GM23338 (cell line): ENCODE measurements around the gene GSG1. TPM values are rescaled to one million over a fixed set of nuclear protein-coding genes. Genes with fewer than 3 reads are reported as not detected.

Source experiments
- ATAC-seq: fragments of 200-7000 bp; cut with Tn5 transposase; 3 replicates; pipeline ENCODE4 v1.9.1; 2020
- DNase-seq: peaks from one replicate; pipeline ENCODE4 v3.0.0-alpha.2; 2015; ENCODE audit warnings: low spot score
- H2AFZ ChIP-seq: fragments of 200-600 bp; sonication (generic); 2 replicates; pipeline ENCODE4 v1.8.0; 2016; ENCODE audit warnings: antibody characterized with exemption, mild to moderate bottlenecking, moderate library complexity
- H3F3A ChIP-seq: fragments of 200-600 bp; sonication (generic); replicated peaks from 2 replicates; pipeline ENCODE4 v1.8.0; 2017; ENCODE audit warnings: antibody characterized with exemption, mixed run types, low read depth
- H3K27ac ChIP-seq: fragments of 200-600 bp; sonication (generic); 2 replicates; pipeline ENCODE4 v1.6.1; 2016; ENCODE audit warnings: low read depth
- H3K27me3 ChIP-seq: fragments of 200-600 bp; sonication (generic); 2 replicates; pipeline ENCODE4 v1.8.0; 2016; ENCODE audit warnings: mild to moderate bottlenecking, mixed run types, moderate library complexity; ENCODE audit not compliant: insufficient read depth
- H3K36me3 ChIP-seq: fragments of 200-600 bp; sonication (generic); 2 replicates; pipeline ENCODE4 v1.8.0; 2016; ENCODE audit warnings: mild to moderate bottlenecking; ENCODE audit not compliant: insufficient read depth
- H3K4me1 ChIP-seq: fragments of 200-600 bp; sonication (generic); 2 replicates; pipeline ENCODE4 v1.8.0; 2016; ENCODE audit warnings: mild to moderate bottlenecking, moderate library complexity; ENCODE audit not compliant: insufficient read depth
- H3K4me2 ChIP-seq: fragments of 200-600 bp; sonication (generic); 2 replicates; pipeline ENCODE4 v1.7.1; 2017; ENCODE audit warnings: mixed run types
- H3K4me3 ChIP-seq: fragments of 200-600 bp; sonication (generic); 2 replicates; pipeline ENCODE4 v1.6.1; 2016; ENCODE audit warnings: mixed run types
- H3K79me2 ChIP-seq: fragments of 200-600 bp; sonication (generic); replicated peaks from 2 replicates; pipeline ENCODE4 v1.8.0; 2017; ENCODE audit warnings: mild to moderate bottlenecking; ENCODE audit not compliant: insufficient read depth
- H3K9me2 ChIP-seq: fragments of 200-600 bp; sonication (generic); 2 replicates; pipeline ENCODE4 v1.8.0; 2017; ENCODE audit not compliant: insufficient read depth
- H4K20me1 ChIP-seq: fragments of 200-600 bp; sonication (generic); replicated peaks from 2 replicates; pipeline ENCODE4 v1.8.0; 2017; ENCODE audit warnings: mild to moderate bottlenecking; ENCODE audit not compliant: insufficient read depth
- H3K27ac Mint-ChIP-seq: 2 replicates; pipeline ENCODE4 v1.8.0; 2020; ENCODE audit warnings: inconsistent platforms, mild to moderate bottlenecking, moderate library complexity, mixed read lengths
- H3K27me3 Mint-ChIP-seq: 3 replicates; pipeline ENCODE4 v1.8.0; 2022; ENCODE audit warnings: low read depth, mild to moderate bottlenecking, moderate library complexity, mixed read lengths, inconsistent platforms; ENCODE audit not compliant: insufficient read depth, poor library complexity
- H3K36me3 Mint-ChIP-seq: 3 replicates; pipeline ENCODE4 v1.8.0; 2021; ENCODE audit warnings: low read depth, mild to moderate bottlenecking, inconsistent platforms, moderate library complexity, mixed read lengths
- H3K4me1 Mint-ChIP-seq: 3 replicates; pipeline ENCODE4 v1.8.0; 2020; ENCODE audit warnings: mild to moderate bottlenecking, inconsistent platforms, mixed read lengths
- H3K4me3 Mint-ChIP-seq: 3 replicates; pipeline ENCODE4 v1.8.0; 2021; ENCODE audit warnings: moderate library complexity, mild to moderate bottlenecking, inconsistent platforms, mixed read lengths
- H3K9me3 Mint-ChIP-seq: 3 replicates; pipeline ENCODE4 v1.8.0; 2020; ENCODE audit warnings: moderate library complexity, mild to moderate bottlenecking, inconsistent platforms, mixed read lengths
- CREB1 ChIP-seq: fragments of 250-450 bp; sonication (Bioruptor Pico); IDR thresholded peaks from 2 replicates; pipeline ENCODE4 v1.5.0; 2020; ENCODE audit warnings: low read depth, mild to moderate bottlenecking, moderate library complexity
- CTCF ChIP-seq, 2 experiments: fragments of 200-600 bp in 1 of 2; sonication (generic) in 1 of 2; conservative IDR thresholded peaks; 2 replicates each; pipeline versions ENCODE4 v1.5.1 to v1.6.1; 2016 to 2017; ENCODE audit warnings: antibody characterized with exemption in 2 of 2, low read depth in 2 of 2, mild to moderate bottlenecking in 2 of 2, moderate library complexity in 1 of 2
- ETS1 ChIP-seq: IDR thresholded peaks from 2 replicates; pipeline ENCODE4 v1.6.1; 2016; ENCODE audit warnings: antibody characterized with exemption
- EZH2 ChIP-seq: fragments of 200-600 bp; sonication (generic); IDR thresholded peaks from one replicate; pipeline ENCODE4 v1.8.0; 2017; ENCODE audit warnings: antibody characterized with exemption, mild to moderate bottlenecking, low read depth; ENCODE audit not compliant: unreplicated experiment
- EZH2phosphoT487 ChIP-seq: fragments of 200-600 bp; sonication (generic); IDR thresholded peaks from one replicate; pipeline ENCODE4 v1.8.1; 2018; ENCODE audit warnings: antibody characterized with exemption; ENCODE audit not compliant: unreplicated experiment
- JUNB ChIP-seq: IDR thresholded peaks from one replicate; pipeline ENCODE4 v1.6.1; 2016; ENCODE audit warnings: antibody characterized with exemption; ENCODE audit not compliant: unreplicated experiment
- NANOG ChIP-seq: IDR thresholded peaks from 2 replicates; pipeline ENCODE4 v1.6.1; 2016; ENCODE audit warnings: antibody characterized with exemption, borderline replicate concordance
- POLR2AphosphoS5 ChIP-seq: IDR thresholded peaks from 2 replicates; pipeline ENCODE4 v1.6.1; 2016; ENCODE audit warnings: antibody characterized with exemption, low read depth
- STAT1 ChIP-seq: IDR thresholded peaks from one replicate; pipeline ENCODE4 v1.6.1; 2016; ENCODE audit warnings: antibody characterized with exemption; ENCODE audit not compliant: unreplicated experiment
- ZNF114 ChIP-seq: fragments of 250-450 bp; sonication (Bioruptor Pico); IDR thresholded peaks from 2 replicates; pipeline ENCODE4 v1.5.0; 2020; ENCODE audit warnings: mild to moderate bottlenecking, moderate library complexity
- ZNF331 ChIP-seq: fragments of 250-450 bp; sonication (Bioruptor Pico); IDR thresholded peaks from 2 replicates; pipeline ENCODE4 v1.5.0; 2020; ENCODE audit warnings: low read depth, mild to moderate bottlenecking, moderate library complexity
- polyA plus RNA-seq: library from polyadenylated mRNA; unstranded; fragments of >200 nt; fragmentation: Nextera tagmentation; extraction: Ambion mirVana; gene quantifications from 2 replicates; pipeline ENCODE4 v1.2.1, GENCODE V29; 2016
- total RNA-seq: library from RNA; depleted of rRNA; stranded (reverse); fragments of >200 nt; shearing (Covaris generic); gene quantifications from 2 replicates; pipeline ENCODE4 v1.2.3, GENCODE V29; 2014
- TF ChIP-seq, protein P1 (sequence below): fragments of 250-450 bp; sonication (Bioruptor Pico); IDR thresholded peaks from 2 replicates; pipeline ENCODE4 v1.5.0; 2020; ENCODE audit warnings: mild to moderate bottlenecking, moderate library complexity

Gene GSG1
- total and polyA plus RNA-seq, 2 experiments from 2014 or later = 0.17 to 0.63 TPM

- peaks cover 2% of the 10 kb centered on the region; the same call in 1 of the 2 replicates for H3K79me2 ChIP-seq
- no peak overlapping the region for H3K4me3 Mint-ChIP-seq
- H3K4me3 ChIP-seq = no peak overlapping the region
- no peak overlapping the region for H3K27ac ChIP-seq
- no peak overlapping the region for H3K4me2 ChIP-seq
- no peaks in the 10 kb centered on the region for H3F3A ChIP-seq
- H3K36me3 ChIP-seq = no peaks in the 10 kb centered on the region
- H2AFZ ChIP-seq = 0 out of 2 replicates have a peak overlapping the region, but pooled peaks have one; percentile 48
- no peaks in the 10 kb centered on the region for H3K36me3 Mint-ChIP-seq
- H3K27me3 ChIP-seq = peaks cover 11% of the 10 kb centered on the region
- H3K27ac Mint-ChIP-seq = no peak overlapping the region
- DNase-seq (no peak), ATAC-seq (no peak)
- peaks cover 38% of the 10 kb centered on the region for H3K4me1 Mint-ChIP-seq
- TF ChIP-seq STAT1 (no peak), ZNF114 (CRISPR knock-in tag) (no peak), NANOG (no peak), CREB1 (no peak), ZNF331 (CRISPR knock-in tag) (no peak), EZH2 (no peak), JUNB (no peak), POLR2AphosphoS5 (no peak), CTCF (conservative IDR thresholded peaks at IDR 0.05; ENCODE audit: low read depth in 2 of 2) (no peak), EZH2phosphoT487 (no peak), ETS1 (no peak)
- TF ChIP-seq, protein P1, sequence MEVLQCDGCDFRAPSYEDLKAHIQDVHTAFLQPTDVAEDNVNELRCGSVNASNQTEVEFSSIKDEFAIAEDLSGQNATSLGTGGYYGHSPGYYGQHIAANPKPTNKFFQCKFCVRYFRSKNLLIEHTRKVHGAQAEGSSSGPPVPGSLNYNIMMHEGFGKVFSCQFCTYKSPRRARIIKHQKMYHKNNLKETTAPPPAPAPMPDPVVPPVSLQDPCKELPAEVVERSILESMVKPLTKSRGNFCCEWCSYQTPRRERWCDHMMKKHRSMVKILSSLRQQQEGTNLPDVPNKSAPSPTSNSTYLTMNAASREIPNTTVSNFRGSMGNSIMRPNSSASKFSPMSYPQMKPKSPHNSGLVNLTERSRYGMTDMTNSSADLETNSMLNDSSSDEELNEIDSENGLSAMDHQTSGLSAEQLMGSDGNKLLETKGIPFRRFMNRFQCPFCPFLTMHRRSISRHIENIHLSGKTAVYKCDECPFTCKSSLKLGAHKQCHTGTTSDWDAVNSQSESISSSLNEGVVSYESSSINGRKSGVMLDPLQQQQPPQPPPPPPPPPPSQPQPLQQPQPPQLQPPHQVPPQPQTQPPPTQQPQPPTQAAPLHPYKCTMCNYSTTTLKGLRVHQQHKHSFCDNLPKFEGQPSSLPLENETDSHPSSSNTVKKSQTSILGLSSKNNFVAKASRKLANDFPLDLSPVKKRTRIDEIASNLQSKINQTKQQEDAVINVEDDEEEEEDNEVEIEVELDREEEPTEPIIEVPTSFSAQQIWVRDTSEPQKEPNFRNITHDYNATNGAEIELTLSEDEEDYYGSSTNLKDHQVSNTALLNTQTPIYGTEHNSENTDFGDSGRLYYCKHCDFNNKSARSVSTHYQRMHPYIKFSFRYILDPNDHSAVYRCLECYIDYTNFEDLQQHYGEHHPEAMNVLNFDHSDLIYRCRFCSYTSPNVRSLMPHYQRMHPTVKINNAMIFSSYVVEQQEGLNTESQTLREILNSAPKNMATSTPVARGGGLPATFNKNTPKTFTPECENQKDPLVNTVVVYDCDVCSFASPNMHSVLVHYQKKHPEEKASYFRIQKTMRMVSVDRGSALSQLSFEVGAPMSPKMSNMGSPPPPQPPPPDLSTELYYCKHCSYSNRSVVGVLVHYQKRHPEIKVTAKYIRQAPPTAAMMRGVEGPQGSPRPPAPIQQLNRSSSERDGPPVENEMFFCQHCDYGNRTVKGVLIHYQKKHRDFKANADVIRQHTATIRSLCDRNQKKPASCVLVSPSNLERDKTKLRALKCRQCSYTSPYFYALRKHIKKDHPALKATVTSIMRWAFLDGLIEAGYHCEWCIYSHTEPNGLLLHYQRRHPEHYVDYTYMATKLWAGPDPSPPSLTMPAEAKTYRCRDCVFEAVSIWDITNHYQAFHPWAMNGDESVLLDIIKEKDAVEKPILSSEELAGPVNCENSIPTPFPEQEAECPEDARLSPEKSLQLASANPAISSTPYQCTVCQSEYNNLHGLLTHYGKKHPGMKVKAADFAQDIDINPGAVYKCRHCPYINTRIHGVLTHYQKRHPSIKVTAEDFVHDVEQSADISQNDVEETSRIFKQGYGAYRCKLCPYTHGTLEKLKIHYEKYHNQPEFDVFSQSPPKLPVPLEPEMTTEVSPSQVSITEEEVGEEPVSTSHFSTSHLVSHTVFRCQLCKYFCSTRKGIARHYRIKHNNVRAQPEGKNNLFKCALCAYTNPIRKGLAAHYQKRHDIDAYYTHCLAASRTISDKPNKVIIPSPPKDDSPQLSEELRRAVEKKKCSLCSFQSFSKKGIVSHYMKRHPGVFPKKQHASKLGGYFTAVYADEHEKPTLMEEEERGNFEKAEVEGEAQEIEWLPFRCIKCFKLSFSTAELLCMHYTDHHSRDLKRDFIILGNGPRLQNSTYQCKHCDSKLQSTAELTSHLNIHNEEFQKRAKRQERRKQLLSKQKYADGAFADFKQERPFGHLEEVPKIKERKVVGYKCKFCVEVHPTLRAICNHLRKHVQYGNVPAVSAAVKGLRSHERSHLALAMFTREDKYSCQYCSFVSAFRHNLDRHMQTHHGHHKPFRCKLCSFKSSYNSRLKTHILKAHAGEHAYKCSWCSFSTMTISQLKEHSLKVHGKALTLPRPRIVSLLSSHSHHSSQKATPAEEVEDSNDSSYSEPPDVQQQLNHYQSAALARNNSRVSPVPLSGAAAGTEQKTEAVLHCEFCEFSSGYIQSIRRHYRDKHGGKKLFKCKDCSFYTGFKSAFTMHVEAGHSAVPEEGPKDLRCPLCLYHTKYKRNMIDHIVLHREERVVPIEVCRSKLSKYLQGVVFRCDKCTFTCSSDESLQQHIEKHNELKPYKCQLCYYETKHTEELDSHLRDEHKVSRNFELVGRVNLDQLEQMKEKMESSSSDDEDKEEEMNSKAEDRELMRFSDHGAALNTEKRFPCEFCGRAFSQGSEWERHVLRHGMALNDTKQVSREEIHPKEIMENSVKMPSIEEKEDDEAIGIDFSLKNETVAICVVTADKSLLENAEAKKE (CRISPR knock-in tag) = no peak
- H3K9me2 ChIP-seq = no peaks in the 10 kb centered on the region
- no peaks in the 10 kb centered on the region for H3K9me3 Mint-ChIP-seq
- no peaks in the 10 kb centered on the region for H4K20me1 ChIP-seq
- peaks cover 7% of the 10 kb centered on the region for H3K27me3 Mint-ChIP-seq
- peaks cover 12% of the 10 kb centered on the region for H3K4me1 ChIP-seq
Observed at GRCh38 chr12:13041224-13041623, 62.2 kb downstream of the GSG1 start.
